LHCN-M2 (cell line): ENCODE results near the gene PPP1R9A. TPM values are rescaled to one million over a fixed set of nuclear protein-coding genes. Genes with fewer than 3 reads are reported as not detected.
A peak's percentile ranks its signal among the peaks of the same experiment; 100 is the strongest.

Experiments used
- DNase-seq: peaks from one replicate; pipeline ENCODE4 v3.0.0-alpha.2; 2012; ENCODE audit warnings: low read depth
- total RNA-seq: library from RNA; depleted of rRNA; stranded (reverse); fragments of >200 nt; gene quantifications from 2 replicates; pipeline ENCODE4 v1.2.3, GENCODE V29; 2014

PPP1R9A gene
- total RNA-seq, 1 experiment from 2014 or later, result 1.6 TPM

- no peak for DNase-seq
These were observed 409.2 kb downstream of the PPP1R9A start for GRCh38 chr7:95316588-95316987.

- DNase-seq, result no peak
These were observed 410.2 kb downstream of the PPP1R9A start for GRCh38 chr7:95317546-95317945.

- DNase-seq, result no peak
These were observed 410.6 kb downstream of the PPP1R9A start for GRCh38 chr7:95317966-95318365.

- DNase-seq, result no peak
These were observed 411.2 kb downstream of the PPP1R9A start for GRCh38 chr7:95318501-95319100.

GRCh38 chr7:95319570-95319969 lies 412.2 kb downstream of the PPP1R9A start:
- DNase-seq, result no peak

GRCh38 chr7:95320651-95321050 lies 413.3 kb downstream of the PPP1R9A start:
- DNase-seq, result no peak

- no peak for DNase-seq
These were observed 414.3 kb downstream of the PPP1R9A start for GRCh38 chr7:95321720-95322119.

GRCh38 chr7:95322396-95322795 lies 415.0 kb downstream of the PPP1R9A start:
- DNase-seq, result no peak

GRCh38 chr7:95322854-95323253 lies 415.5 kb downstream of the PPP1R9A start:
- peak; percentile 14 for DNase-seq

GRCh38 chr7:95323410-95324129 lies 416.2 kb downstream of the PPP1R9A start:
- no peak for DNase-seq

- DNase-seq, result no peak
These were observed 417.0 kb downstream of the PPP1R9A start, which contains the start of gene PON1 for GRCh38 chr7:95324431-95324830. PON1 (minus strand) TSS chr7:95324532; CDS start chr7:95324475, 57 bp downstream.

GRCh38 chr7:95327356-95327755 lies 420.0 kb downstream of the PPP1R9A start:
- peak; percentile 17 for DNase-seq

- DNase-seq, result peak; percentile 85
These were observed 423.0 kb downstream of the PPP1R9A start for GRCh38 chr7:95330204-95330960.

GRCh38 chr7:95330961-95331337 lies 423.6 kb downstream of the PPP1R9A start:
- DNase-seq, result peak; percentile 8

GRCh38 chr7:95334447-95334846 lies 427.1 kb downstream of the PPP1R9A start:
- DNase-seq, result peak; percentile 55

GRCh38 chr7:95335093-95335492 lies 427.7 kb downstream of the PPP1R9A start:
- peak; percentile 89 for DNase-seq

GRCh38 chr7:95338832-95339231 lies 431.4 kb downstream of the PPP1R9A start:
- no peak for DNase-seq

GRCh38 chr7:95340491-95340890 lies 433.1 kb downstream of the PPP1R9A start:
- no peak for DNase-seq

GRCh38 chr7:95342029-95342428 lies 434.6 kb downstream of the PPP1R9A start:
- no peak for DNase-seq

GRCh38 chr7:95342642-95343307 lies 435.4 kb downstream of the PPP1R9A start:
- DNase-seq, result peak; percentile 16
